GM12872 (cell line): ENCODE measurements around the gene SPAG17.

Experiments used
- TF ChIP-seq, protein P1 (sequence below): IDR thresholded peaks from 3 replicates; pipeline ENCODE4 v1.5.1; 2011; ENCODE audit warnings: low read depth, mild to moderate bottlenecking, low read length, moderate library complexity; ENCODE audit not compliant: insufficient read depth

Gene SPAG17

DNA sequence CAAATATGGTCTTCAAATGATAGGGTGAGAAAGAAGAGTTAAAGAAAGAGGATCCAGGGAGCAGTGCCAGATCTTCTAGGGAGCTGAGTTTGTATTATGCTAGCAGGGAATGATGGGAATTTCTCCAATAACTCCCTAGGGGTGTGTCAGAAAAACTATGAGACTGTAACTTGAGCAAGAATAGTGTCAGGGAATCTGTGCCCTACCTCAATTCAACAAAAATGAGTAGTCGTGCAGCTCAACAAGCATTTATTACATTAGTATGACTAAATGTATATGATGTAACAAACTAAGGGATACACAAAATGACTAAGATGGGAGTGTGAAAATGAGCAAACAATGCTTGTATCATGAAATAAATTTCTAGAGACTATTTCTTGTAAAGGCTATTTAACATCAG is 24.2 kb downstream of the SPAG17 start:
- TF ChIP-seq, protein P1, sequence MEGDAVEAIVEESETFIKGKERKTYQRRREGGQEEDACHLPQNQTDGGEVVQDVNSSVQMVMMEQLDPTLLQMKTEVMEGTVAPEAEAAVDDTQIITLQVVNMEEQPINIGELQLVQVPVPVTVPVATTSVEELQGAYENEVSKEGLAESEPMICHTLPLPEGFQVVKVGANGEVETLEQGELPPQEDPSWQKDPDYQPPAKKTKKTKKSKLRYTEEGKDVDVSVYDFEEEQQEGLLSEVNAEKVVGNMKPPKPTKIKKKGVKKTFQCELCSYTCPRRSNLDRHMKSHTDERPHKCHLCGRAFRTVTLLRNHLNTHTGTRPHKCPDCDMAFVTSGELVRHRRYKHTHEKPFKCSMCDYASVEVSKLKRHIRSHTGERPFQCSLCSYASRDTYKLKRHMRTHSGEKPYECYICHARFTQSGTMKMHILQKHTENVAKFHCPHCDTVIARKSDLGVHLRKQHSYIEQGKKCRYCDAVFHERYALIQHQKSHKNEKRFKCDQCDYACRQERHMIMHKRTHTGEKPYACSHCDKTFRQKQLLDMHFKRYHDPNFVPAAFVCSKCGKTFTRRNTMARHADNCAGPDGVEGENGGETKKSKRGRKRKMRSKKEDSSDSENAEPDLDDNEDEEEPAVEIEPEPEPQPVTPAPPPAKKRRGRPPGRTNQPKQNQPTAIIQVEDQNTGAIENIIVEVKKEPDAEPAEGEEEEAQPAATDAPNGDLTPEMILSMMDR = no peak

DNA sequence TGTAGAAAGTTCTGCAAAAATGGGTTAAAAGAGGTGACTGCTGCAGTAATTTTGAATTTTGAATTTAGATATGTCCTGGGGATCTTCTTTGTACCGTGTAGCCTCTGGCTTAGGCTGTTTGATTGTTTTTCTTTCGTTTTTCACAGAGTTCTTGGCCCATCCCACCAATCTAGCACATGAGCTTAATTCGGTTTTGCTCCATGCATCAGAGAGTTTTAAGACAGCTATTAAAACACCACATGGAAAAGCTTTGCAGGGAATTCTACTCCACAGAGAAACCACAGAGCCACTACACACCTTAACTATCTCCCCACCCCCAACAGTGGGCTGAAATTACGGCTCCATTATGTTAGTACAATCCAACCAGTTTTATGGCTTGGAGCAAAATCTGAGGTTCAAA is 25.5 kb downstream of the SPAG17 start:
- TF ChIP-seq, protein P1 = no peak

DNA sequence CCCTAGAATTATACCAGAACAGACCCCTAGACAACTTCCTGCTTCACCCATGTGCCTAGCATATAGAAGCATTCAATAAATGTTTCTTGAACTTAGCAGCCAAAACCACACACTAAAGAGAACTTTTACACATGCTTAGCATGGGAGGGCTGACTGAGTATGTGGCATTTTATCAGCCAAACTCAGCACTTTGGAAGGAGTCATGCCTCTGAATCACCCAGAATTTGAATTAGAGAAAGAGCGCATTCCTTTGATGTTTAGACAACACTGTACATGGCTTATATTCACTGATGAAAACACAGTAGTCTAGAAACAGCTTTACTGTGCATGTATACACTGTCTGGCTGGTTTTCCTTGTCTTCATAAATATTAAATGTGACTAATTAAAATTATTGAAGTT is 26.1 kb downstream of the SPAG17 start:
- TF ChIP-seq, protein P1 = no peak

DNA sequence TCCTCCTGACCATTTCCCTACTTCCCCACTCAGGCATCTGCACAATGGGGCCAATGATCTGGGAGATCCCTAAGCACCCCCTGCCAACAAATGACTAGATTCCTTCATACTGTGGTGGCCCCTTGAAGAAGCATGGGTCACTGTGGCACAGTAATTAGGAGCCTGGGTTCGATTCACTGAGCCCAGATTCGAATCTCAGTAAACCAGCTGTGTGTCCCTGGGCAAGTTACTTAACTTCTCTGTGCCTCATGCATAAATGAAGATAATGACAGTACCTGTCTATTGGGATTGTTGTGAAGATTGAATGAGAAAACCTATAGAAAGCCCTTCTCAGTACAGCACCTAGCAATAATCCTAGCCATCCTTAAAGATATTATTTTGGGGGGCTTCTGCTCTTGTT is 27.5 kb downstream of the SPAG17 start:
- TF ChIP-seq, protein P1 = no peak

DNA sequence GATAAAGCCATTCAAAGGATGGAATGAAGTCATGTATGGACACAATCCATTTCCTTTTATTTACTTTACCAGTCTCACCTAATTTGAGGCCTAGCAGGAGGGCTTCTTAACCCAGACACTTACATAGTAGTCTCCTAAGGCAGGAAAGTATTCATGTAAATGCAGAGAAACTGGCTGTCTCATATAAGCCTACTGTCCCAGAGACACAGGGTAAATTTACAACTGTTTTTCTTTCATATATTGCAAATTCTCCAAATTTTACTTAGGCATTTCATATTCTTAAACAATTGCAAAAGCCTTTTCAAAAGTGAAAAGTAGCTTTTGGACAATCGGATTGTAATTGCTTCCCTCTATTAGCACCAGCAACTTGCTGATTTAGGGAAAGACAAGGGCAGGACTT is 29.9 kb downstream of the SPAG17 start:
- TF ChIP-seq, protein P1 = no peak

DNA sequence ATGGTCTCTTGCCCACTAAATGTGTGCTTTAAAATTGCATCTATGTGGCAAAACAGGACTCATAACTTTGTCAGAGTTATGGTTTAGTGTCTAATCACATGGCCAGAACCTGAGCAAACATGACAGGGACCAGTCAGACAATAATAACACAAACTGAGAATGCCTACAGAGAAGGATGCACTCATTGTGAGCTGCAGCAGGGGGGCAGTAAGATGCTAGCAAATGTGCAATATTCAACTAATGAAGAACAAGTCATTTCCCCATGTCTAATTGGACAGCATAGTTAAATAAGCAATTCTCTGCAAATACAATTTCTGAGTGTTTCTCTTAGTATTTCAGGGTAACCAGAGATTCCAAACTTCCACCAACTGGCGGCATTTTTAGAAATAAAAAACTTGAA is 30.8 kb downstream of the SPAG17 start:
- TF ChIP-seq, protein P1 = peak; percentile 38; the same call in 2 of the 3 replicates

DNA sequence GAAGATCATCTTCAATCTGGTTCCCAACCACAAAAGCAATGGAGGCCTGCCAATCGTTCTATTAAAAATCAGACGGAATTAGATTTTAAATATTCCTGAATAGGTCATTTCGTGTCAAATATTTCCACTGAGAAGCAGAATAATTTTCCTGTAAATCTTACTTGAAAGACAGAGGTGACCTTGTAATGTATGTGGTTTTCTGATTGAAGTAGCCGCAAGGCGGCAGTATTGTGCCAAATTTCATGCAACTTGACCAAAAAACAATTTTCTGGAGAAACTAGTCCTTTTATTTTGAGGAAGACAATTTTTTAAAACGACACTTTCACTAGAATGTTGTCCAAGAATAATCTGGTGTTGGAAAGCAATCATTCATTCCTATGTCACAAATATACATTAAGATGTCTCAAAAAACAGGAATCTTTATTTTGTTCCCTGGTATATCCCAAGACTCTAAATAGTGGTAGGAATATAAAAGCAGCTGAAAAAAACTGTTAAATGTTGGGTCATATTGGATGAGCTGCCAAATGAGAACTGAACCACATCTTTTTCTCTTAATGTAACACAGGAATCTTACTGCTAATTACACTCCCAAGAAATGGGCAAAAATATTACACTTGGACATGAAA is 33.6 kb downstream of the SPAG17 start:
- TF ChIP-seq, protein P1 = peak; percentile 77

DNA sequence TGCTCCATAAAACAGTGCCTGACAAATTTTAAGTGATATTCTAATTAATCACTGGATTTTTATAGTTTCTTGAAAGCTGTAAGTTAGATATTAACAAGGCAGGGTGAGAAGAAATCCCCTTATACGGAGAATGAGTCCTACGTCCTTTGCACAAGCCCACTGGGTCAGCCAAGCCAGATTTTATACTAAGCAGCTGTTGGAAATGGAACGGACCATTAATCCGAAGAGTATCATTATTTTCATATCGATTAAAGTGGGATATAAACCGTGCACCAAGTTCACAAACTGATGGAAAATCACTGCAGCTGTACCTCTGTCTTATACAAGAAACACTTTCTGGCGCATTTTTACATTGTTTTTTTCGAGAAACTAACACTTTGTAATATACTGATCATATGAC is 35.2 kb downstream of the SPAG17 start:
- TF ChIP-seq, protein P1 = no peak
